Activated T-cell treated with anti-CD3 and anti-CD28 coated beads, Interleukin-2, amount 50 U/mL, for 1 hour (primary cell): ENCODE results near the gene LY6G5B.

Source experiments
- DNase-seq: peaks from one replicate; pipeline ENCODE4 v3.0.0-alpha.2; 2020

Gene LY6G5B, protein sequence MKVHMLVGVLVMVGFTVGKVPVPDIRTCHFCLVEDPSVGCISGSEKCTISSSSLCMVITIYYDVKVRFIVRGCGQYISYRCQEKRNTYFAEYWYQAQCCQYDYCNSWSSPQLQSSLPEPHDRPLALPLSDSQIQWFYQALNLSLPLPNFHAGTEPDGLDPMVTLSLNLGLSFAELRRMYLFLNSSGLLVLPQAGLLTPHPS

DNA sequence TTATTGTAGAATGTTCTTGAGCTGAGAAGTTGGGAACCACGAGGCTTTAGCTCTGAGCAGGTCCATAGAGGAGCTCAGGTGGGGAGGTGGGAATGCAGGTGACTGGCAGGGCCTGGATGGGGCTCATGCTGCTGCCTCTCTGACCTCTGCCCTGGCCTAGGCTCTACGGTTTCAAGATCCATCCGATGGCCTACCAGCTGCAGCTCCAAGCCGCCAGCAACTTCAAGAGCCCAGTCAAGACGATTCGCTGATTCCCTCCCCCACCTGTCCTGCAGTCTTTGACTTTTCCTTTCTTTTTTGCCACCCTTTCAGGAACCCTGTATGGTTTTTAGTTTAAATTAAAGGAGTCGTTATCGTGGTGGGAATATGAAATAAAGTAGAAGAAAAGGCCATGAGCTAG is at the start of gene LY6G5B:
LY6G5B (plus strand) TSS at position 301 of the 400 bp plus-strand sequence. CDS start 975 bp downstream, outside the sequence.
- no peak for DNase-seq

DNA sequence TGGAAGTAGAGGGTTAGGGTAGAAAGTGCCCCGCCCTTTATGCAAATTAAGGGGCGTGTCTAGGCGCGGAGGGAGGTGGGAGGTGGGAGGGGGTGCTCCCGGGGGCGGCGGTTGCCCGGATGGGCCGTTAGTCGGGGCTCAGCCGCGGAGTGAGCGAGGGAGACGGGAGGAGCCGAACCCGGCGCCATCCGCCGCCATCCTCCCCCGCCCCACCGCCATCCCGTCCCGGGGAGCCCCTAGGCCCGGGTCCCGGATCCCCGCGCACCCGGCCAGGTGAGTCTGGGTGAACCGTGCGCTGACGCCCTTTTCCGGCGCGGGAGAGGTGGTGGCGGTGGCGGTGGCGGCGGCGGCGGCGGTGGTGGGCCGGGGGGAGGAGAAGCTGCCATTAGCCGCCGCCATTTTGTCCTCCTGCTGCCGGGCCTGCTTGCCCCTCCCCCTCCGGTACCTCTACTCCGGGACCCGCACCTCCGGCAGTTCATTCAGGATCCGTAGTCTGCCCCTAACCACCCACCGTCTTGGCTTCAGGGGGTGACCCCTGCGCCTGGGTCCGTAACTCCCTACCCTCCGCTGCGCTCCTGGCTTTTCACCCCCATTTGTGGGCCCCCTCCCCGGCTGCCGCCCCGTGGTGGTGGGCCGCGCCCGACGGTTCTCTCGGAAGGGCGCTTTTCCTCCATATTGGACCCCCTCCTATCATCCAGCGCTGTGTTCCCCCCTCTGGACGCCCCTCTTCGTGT is 49.0 kb upstream of the LY6G5B start, which contains the start of gene PRRC2A:
PRRC2A (plus strand) TSS at position 130 of the 734 bp plus-strand sequence. CDS start 2,075 bp downstream, outside the sequence.
- DNase-seq = peak; percentile 95

DNA sequence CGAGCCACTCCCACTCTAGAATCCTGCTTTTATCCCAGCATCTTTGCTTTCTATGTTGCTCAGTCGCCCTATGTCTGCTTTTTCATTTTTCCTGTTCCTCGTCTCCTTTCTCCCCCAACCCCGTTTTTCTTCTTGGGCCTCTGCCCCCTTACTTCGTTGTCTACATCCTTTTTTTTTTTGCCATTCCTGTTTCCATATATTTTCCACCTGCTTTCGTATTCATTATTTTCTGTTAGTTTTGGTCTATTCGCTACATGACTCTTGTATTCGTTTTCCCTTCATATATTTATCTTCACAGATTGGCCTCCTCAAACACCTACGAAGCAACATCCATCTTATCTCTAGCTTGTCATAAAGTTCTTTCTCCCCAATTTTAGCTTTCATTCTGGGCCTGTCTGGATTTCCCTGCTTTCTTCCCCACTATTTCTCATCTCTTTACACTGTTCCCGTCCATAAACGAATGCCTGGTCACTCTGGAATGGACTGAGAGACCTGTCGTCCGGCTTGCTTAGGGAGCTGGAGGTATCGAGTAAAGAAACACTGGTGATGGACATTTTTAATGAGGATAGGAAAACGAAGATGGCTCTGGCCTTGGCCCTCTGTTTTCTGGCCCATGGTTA is 48.3 kb upstream of the LY6G5B start:
- DNase-seq = no peak

DNA sequence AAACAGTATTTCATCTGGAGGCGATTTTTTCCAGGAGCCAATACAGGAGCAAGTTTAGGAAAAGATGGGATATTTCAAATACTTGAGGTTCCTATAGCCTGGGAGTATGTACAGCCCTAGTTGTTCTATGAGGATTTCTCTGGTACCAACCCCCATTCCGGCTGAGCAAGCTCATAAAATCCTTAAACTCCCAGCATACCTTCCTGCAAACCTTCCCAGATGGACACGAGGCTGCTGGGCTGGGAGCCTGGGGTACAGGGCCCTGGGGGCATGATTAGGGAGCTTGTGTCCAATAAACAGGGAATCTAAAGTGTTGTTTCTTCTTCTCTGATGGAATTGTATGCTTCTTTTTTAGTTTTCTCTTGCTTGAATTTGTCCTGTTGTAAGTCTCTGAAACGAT is 47.8 kb upstream of the LY6G5B start:
- no peak for DNase-seq

DNA sequence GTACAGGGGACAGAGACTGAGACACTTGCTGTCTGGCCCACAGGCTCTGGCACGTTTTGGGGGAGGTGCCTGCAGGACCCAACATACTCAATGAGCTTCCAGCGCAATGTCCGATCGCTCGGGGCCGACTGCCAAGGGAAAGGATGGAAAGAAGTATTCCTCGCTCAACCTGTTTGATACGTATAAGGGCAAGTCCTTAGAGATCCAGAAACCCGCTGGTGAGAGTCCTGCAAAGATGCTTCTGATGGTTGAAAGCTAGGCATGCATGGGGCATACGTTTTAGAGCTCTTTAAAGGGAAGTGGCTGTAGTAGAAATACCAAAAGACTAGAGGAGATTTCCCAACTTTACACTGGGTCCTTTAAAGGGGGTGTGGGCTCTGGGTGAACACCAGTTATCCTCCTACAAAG is 47.1 kb upstream of the LY6G5B start:
- no peak for DNase-seq

DNA sequence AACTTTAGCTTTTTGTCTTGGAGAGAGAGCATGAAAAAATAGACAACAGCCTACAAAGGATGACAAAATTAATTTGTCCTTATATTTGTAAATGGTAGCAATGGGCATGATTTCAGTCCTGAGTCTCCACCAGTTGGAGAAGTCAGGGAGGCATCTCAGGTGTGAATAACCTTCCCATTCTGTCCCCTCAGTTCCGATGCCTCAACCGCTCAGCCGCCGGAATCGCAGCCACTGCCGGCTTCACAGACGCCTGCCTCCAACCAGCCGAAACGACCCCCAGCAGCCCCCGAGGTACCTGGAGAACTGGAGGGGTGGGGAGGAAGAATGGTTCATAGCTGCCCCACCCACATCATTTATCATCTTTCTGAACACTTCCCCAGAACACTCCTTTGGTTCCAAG is 45.7 kb upstream of the LY6G5B start:
- DNase-seq = no peak

DNA sequence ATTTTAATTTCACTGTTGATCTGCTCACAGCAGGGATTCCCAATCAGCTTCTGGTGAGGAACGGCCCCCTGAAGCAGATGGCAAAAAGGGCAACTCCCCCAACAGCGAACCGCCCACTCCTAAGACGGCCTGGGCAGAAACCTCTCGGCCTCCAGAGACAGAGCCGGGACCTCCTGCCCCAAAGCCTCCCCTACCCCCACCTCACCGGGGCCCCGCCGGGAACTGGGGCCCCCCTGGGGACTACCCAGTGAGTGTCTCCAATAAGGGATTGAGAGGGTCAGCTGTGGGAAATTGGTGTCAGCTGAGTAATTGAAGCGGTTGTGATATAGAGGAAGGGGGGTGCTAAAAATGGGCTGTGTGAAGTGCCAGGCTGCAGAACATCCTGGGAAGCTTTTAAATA is 42.8 kb upstream of the LY6G5B start:
- no peak for DNase-seq

DNA sequence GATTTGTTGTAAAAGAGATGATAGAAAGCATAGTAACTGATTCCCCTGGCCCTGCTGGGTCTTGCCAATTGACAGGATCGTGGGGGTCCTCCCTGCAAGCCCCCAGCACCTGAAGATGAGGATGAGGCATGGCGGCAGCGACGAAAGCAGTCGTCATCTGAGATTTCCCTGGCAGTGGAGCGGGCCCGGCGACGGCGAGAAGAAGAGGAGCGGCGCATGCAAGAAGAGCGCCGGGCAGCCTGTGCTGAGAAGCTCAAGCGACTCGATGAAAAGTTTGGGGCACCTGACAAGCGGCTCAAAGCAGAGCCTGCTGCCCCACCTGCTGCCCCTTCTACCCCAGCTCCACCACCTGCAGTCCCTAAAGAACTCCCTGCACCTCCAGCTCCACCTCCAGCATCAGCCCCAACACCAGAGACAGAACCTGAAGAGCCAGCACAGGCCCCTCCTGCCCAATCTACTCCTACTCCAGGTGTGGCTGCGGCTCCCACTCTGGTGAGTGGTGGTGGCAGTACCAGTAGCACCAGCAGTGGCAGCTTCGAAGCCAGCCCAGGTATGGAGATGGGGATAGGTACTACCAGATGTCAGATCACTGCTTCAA is 42.0 kb upstream of the LY6G5B start:
- no peak for DNase-seq

DNA sequence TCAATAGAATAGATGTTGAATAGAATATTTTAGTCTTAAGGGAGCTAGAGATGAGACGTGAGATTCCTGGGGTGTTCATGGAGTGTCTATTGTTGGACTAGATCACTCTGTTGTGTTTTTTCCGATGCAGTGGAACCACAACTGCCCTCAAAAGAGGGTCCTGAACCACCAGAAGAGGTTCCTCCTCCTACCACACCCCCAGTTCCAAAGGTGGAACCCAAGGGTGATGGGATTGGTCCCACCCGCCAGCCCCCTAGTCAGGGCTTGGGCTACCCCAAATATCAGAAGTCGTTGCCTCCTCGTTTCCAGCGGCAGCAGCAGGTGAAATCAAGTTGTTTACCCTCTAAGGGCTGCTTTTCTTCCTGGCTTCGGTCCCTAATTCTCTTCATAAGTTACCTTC is 40.8 kb upstream of the LY6G5B start:
- no peak for DNase-seq

DNA sequence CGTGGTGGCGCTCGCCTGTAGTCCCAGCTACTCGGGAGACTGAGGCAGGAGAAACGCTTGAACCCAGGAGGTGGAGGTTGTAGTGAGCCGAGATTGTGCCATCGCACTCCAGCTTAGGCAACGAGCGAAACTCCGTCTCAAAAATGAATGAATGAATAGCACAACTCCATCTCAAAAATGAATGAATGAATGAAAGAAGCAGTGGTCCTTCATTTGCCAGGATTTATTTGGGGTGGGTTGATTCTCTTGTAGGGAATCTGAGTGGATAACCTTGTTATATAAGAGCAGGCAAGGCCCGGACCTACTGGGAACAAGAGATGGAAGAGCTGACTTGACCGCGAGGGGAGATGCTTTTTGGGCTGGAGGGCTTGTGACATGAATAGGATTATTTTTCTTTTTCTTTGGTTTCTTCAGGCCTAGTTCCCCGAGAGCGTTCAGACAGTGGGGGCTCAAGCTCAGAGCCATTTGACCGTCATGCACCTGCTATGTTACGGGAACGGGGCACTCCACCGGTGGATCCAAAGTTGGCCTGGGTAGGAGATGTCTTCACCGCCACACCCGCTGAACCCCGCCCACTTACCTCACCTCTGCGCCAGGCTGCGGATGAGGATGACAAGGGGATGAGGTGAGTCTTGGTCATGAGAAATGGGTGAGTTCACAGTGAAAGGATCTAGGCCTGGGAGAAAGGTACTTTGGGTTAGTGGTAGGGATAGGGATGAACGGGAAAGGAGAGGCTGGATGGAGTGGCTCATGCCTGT is 39.4 kb upstream of the LY6G5B start:
- no peak for DNase-seq

DNA sequence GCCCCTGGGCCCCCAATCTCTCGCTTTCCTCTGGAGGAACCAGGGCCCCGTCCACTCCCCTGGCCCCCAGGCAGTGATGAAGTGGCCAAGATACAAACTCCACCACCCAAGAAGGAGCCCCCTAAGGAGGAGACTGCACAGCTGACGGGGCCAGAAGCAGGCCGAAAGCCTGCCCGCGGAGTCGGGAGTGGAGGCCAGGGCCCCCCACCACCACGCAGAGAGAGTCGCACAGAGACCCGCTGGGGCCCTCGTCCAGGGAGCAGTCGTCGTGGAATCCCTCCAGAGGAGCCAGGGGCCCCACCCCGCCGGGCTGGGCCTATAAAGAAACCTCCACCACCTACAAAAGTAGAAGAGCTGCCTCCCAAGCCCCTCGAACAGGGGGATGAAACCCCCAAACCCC is 38.6 kb upstream of the LY6G5B start:
- DNase-seq = no peak

DNA sequence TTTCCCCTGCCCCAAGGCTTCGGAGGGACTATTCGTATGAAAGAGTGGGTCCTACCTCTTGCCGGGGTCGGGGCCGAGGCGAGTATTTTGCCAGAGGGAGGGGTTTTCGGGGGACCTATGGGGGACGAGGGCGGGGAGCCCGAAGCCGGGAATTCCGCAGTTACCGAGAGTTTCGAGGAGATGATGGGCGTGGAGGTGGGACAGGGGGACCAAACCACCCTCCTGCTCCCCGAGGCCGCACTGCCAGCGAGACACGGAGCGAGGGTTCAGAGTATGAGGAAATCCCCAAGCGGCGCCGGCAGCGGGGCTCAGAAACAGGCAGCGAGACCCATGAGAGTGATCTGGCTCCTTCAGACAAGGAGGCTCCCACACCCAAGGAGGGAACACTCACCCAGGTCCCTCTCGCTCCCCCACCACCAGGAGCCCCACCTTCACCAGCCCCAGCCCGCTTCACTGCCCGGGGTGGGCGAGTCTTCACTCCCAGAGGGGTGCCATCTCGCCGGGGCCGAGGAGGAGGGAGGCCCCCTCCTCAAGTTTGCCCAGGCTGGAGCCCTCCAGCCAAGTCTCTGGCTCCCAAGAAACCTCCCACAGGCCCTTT is 38.0 kb upstream of the LY6G5B start:
- no peak for DNase-seq

DNA sequence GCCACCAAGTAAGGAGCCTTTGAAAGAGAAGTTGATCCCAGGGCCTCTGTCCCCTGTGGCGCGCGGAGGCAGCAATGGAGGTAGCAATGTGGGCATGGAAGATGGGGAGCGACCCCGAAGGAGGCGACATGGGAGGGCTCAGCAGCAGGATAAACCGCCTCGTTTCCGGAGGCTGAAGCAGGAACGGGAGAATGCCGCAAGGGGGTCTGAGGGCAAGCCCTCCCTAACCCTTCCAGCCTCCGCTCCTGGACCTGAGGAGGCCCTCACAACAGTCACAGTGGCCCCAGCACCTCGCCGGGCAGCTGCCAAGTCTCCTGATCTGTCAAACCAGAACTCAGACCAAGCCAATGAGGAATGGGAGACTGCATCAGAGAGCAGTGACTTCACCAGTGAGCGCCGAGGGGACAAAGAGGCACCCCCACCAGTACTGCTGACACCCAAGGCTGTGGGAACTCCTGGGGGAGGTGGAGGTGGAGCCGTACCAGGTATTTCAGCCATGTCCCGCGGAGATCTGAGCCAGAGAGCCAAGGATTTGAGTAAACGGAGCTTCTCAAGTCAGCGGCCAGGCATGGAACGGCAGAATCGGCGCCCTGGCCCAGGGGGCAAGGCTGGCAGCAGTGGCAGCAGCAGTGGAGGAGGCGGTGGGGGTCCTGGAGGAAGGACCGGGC is 37.4 kb upstream of the LY6G5B start:
- DNase-seq = no peak

DNA sequence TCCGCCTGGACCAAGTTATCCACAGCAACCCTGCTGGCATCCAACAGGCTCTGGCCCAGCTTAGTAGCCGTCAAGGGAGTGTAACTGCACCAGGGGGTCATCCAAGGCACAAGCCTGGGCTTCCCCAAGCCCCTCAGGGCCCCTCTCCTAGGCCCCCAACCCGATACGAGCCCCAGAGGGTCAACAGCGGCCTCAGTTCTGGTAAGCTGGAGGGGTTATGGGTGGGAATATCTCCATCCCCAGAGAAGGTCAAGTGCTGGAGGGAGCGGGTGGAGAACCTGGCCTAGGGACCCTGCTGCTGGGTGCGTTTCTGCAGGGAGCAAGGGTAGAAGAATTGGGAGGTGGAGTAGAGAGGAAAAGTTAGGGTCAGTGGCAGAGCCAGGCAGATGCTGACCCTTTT is 36.3 kb upstream of the LY6G5B start:
- no peak for DNase-seq

DNA sequence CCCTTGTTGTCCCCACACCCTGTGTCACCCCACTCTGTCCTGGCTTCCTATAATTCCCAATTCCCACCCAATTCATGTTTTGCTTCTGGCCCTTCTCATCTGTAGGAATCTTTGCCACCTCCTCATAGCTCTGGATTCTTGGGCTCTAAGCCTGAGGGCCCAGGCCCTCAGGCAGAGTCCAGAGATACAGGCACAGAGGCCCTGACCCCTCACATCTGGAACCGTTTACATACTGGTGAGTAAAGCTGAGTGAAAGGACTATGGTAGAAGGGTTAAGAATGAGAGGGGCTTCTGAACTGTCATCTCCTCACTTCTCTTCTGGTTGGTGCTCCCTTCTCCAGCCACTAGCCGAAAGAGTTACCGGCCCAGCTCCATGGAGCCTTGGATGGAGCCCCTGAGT is 35.6 kb upstream of the LY6G5B start:
- DNase-seq = no peak

DNA sequence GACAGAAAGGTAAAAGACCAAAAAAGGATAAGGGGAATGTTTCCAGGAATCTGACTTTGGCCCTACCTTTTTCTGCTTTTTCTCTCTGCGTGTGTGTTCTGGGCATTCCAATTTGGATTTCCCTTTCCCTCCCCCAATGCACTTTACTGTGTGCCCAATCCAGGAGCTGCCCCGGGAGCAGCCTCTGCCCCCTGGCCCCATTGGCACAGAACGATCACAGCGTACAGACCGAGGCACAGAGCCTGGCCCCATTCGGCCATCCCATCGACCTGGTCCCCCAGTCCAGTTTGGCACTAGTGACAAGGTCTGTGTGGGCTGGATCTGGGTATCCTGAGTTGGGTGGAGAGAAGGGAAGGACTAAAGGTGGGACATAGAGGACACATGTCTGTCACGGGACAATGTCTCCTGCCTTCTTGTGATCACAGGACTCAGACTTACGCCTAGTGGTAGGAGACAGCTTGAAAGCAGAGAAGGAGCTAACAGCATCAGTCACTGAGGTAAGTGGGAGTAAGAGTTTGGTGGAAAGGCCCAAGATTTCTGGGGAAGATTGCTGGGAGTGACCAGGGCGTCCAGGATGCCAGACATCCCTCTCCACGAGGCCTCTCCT is 34.7 kb upstream of the LY6G5B start:
- DNase-seq = no peak

DNA sequence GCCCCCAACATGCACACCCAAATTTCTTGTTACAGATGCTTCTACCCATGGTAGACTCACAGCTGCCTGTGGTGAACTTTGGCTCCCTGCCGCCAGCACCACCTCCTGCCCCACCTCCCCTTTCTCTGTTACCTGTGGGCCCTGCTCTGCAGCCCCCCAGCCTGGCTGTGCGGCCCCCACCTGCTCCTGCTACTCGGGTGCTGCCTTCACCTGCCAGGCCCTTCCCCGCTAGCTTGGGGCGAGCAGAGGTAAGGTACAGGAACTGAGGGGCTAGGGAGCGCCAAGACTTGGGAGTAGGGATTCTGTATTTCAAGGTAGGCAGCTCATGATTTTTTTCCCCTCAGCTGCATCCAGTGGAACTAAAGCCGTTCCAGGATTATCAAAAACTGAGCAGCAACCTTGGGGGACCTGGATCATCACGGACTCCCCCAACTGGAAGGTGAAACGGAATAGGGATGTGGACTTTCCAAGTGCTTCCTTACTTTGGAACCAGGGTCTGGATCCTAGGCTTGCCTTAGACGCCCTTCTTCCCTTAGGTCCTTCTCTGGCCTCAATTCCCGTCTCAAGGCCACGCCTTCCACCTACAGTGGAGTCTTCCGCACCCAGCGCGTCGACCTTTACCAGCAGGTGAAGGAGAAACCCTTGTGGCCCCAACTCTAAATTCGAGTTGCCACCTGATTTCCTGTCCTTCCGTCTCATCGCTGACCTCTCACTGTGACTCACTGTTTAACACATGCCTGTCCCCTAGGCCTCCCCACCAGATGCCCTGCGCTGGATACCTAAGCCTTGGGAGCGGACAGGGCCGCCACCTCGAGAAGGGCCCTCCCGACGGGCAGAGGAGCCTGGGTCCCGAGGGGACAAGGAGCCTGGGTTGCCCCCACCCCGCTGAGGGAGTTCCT is 32.8 kb upstream of the LY6G5B start:
- no peak for DNase-seq

DNA sequence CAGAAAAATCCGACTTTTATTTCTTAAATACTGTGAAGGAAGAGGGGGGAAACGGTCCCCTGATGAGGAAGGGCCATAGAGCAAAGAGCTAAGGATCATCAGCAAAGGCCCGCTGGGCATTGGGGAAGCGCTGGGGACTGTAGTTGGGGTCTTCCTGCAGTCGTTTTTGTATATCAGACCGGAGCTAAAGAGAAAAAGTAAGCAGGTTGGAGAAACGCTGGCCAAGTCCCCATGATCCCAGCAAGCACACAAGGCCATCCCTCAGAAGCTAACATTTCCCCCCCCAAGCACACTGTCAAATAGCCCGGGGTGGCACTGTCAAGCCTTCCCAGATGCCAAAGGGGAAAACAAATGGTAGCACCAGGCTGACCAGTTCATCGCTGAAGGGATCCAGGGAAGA is 30.7 kb upstream of the LY6G5B start:
- no peak for DNase-seq

DNA sequence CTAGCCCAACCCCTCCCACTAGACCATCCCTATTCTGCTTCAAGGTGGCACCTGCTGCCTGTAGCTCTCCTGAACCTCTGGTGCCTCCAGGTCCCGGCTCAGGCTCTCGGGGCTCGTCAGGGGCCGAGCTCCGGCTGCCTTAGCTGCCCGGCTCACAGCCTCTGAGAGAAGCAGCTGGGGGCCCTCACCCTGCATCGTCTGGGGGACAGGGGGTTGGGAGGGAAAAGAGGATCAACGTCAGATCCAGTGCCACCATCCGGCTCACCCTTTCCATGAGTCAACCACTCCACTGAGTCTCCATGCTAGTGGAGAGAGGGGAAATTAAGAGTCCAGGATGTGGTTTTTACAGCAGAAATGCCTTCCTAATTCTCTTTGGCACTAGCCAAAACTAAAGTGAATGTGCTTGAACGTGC is 30.3 kb upstream of the LY6G5B start:
- DNase-seq = no peak

DNA sequence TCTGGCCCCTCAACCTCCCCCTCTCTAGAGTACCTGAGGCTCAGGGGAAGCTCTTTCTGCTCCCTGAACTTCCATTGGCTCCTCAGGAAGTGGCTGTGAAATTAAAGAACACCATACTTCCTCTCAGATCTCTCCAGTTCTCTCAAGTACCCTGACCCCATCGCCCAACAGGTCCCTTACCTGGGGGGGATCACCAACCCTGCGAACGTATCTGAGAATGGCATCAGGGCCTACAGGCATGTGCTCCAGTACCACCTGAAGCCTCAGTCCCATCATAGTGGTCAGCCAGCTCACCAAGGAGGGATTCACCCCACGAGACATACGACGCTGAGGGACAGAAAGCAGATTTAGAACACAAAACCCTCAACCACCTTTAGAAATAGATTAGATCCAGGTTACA is 29.2 kb upstream of the LY6G5B start:
- DNase-seq = no peak

DNA sequence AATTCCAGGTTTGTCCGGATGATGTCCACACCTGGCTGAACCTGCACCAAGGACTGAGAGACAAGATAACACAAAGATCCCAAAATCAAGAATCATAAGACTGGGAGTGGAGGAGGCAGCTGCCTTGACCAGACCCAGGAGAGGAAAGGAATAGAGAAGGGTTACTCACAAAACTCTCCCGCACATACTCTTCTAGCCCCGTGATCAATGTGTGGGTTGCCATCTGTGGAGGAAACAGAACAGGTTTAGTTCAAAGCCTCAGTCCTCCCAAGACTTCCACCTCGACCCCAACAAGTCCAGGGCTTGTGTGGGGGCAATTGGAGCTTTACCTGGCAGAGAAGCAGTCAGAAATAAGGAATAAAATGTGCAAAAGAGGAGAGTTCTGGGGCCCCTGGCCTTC is 28.4 kb upstream of the LY6G5B start:
- no peak for DNase-seq
